HUES48 (cell line): ENCODE results near the gene S100A11.

Experiments
- H3K27ac ChIP-seq: one replicate; pipeline ENCODE4 v1.7.0; 2013; ENCODE audit warnings: low read depth, low read length, inconsistent platforms
- H3K27me3 ChIP-seq: 2 replicates; pipeline ENCODE4 v1.6.1; 2013; ENCODE audit warnings: mild to moderate bottlenecking, low read length; ENCODE audit not compliant: control insufficient read depth, insufficient read depth
- H3K36me3 ChIP-seq: 2 replicates; pipeline ENCODE4 v1.6.1; 2013; ENCODE audit warnings: low read length; ENCODE audit not compliant: control insufficient read depth, insufficient read depth
- H3K4me1 ChIP-seq: 2 replicates; pipeline ENCODE4 v1.6.1; 2013; ENCODE audit warnings: mild to moderate bottlenecking, low read length; ENCODE audit not compliant: control insufficient read depth, insufficient read depth
- H3K4me3 ChIP-seq: 2 replicates; pipeline ENCODE4 v1.5.1; 2013; ENCODE audit warnings: mild to moderate bottlenecking, low read depth, low read length
- H3K9ac ChIP-seq: 2 replicates; pipeline ENCODE4 v1.6.1; 2013; ENCODE audit warnings: mild to moderate bottlenecking, low read depth, low read length, moderate library complexity
- H3K9me3 ChIP-seq: 2 replicates; pipeline ENCODE4 v1.6.1; 2013; ENCODE audit warnings: low read length; ENCODE audit not compliant: control insufficient read depth, insufficient read depth

S100A11 gene

DNA sequence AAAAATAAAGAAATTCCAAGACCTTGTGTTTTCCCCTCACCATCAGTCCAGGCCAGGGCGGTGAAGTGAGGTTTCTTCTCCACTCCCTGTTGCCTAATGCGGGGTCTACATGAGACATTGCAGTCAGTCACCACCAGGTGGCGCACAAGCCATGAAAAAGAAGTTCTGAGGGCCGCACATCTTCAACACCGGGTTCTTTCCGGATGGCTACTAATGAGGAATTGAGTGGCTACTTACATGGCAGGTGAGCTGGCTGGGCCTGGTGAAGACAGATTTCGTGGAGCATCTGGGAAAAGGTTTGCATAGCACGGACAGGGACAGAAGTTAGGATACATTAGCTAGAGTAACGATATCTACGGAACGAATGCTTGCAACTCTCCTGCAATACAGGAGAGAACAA, 15.8 kb upstream of the S100A11 start:
- no peak overlapping the region for H3K4me3 ChIP-seq
- H3K27ac ChIP-seq: no peak overlapping the region

DNA sequence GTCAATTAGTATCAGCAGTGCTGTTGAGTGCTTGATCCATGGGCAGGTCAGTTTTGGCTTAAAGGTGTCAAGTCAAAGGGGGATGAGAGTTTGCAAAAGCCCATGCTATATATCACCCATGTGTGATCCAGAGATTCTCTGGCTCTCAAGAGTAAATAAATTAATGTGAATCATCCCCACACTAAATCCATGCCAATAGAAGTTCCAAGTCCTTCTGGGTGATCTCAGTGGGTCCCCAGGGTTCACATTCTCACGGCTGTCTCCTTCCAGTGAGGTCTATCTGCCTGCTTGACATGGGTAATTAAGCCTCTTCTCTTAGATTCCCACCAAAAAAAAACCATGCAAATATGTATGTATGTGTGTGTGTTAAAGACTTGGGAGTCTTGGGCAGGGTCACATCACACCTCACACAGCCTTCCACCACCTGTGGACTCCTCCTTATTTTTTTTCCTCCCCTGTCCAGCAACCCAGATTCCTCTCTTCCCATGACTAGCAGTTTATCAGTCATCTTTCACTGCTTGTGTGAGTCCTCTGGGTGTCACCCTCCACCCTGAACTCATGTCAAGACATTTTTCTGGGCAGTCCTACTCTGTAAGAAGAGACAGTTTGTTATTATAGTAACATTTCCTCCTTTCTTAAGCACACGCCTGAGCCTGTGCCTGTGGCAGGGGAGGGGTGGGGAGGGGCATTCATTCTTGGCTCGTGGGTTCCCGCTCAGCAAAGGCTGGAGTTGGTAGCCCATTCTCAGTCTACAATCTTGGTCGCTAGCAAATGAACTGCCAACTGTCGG, 14.3 kb upstream of the S100A11 start:
- no peak overlapping the region for H3K4me3 ChIP-seq
- no peak overlapping the region for H3K9ac ChIP-seq
- peaks cover 15% of the 10 kb centered on the region for H3K4me1 ChIP-seq
- H3K27me3 ChIP-seq: no peaks in the 10 kb centered on the region; the same call in 1 of the 2 replicates
- no peaks in the 10 kb centered on the region for H3K36me3 ChIP-seq
- H3K27ac ChIP-seq: no peak overlapping the region
- H3K9me3 ChIP-seq: no peaks in the 10 kb centered on the region

More for the DNA sequence above, 15.8 kb upstream of the S100A11 start:
- no peaks in the 10 kb centered on the region for H3K9me3 ChIP-seq
- peaks cover 10% of the 10 kb centered on the region for H3K4me1 ChIP-seq
- H3K9ac ChIP-seq: no peak overlapping the region
- H3K36me3 ChIP-seq: no peaks in the 10 kb centered on the region
- H3K27me3 ChIP-seq: no peaks in the 10 kb centered on the region; the same call in 1 of the 2 replicates

DNA sequence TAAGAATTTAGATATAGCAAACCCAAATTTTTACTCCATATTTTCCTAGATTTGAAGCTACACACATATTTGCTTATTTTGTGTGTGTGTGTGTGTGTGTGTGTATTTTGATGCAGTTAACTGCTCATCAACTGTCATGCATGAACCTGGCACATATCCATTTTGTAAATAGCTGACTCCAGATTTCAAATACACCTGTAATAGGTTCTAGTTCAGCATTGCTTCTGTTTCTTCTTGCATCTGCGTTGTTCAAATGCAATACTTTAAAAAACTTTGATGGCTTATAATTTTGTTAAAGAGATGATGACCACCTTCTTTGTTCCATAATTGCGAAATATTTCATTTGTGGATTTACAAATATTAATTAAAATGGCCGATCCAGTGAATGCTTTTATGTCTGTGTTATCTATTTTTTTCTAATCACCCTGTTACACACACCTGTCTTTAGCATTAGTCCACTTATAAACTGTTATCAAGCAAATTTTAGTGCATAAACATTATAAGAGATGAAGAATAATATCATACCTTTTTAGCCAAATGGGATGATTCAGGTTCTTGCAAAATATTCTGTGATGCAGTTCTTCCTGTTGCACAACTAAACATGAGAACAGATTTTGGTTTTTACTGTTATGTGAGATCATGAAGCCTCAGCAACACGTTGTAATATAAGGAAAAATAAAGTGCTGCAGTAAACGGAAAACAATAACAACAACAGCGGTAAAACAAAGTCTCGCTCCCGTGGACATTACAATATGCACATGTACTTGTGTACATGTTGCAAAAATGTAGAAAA, 12.7 kb upstream of the S100A11 start:
- Histone ChIP-seq H3K27me3 (no peaks in the 10 kb centered on the region), H3K4me1 (peaks cover 23% of the 10 kb centered on the region), H3K36me3 (no peaks in the 10 kb centered on the region), H3K9me3 (no peaks in the 10 kb centered on the region), H3K27ac (no peak overlapping the region), H3K4me3 (no peak overlapping the region), H3K9ac (no peak overlapping the region)

DNA sequence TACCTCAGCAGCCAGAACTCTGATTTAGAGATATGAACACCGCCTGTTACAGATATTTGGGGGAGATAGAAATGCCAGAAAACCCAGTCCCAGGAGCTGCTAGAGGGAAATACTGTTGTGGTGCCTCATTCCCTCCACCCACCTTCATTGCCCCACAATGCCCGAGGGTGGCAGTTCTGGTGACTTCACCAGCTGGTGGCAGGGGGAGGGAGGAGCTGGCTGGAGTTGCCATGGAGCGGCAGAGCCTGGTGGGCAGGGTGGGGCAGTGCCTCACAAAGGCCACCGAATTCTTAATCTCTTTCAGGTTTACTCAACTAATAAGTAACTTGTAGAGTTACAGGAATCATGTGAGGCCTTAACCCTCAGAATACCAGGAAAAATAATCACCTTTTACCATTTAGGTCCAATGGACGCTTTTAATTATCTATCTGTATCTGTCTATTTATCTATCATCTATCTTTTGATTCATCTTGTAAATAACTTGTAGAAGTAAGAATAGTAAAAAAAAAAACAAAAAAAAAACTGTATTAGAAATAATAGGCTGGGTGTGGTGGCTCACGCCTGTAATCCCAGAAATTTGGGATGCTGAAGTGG, 11.7 kb upstream of the S100A11 start:
- no peaks in the 10 kb centered on the region for H3K9me3 ChIP-seq
- H3K4me3 ChIP-seq: peak overlapping the region; percentile 27
- peak overlapping the region; percentile 92 for H3K27ac ChIP-seq
- H3K4me1 ChIP-seq: peaks cover 32% of the 10 kb centered on the region
- no peaks in the 10 kb centered on the region for H3K27me3 ChIP-seq
- peak overlapping the region; percentile 10 for H3K9ac ChIP-seq
- no peaks in the 10 kb centered on the region for H3K36me3 ChIP-seq

DNA sequence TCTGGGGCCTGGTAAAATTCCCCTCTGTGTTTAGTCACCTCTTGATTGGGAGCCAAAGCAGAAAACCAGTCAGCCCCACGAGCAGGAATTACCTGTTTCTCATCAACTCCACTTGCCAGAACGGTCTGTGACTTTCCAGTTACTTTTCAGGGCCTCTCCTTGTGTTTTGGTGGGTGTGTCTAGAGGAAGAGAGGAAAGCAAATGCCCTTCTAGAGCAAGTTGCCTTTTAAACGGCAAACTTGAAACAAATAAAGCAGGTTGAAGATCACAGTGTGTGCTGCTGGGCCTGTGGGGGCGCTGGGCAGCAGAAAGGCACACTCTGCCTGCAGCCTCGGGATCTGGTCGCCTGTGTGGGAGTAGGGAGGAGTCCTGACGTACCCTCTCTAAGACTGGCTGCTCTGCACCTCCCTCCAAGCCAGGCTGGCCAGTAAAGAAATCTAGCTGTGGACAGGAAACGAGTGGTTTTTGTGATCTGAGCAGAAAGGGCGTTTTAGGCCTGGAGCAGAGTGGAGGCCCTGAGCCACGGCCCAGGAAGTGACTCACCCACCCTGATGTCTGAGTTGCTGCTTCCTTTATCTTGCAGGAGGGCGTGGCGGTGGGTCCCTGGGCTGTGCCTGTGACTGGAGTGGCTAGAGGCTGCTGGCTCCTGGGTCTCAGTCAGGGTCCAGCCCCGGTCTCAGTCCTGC, 11.1 kb upstream of the S100A11 start:
- H3K36me3 ChIP-seq: no peaks in the 10 kb centered on the region
- H3K27me3 ChIP-seq: no peaks in the 10 kb centered on the region; the same call in 1 of the 2 replicates
- H3K9ac ChIP-seq: peak overlapping the region; percentile 10
- peak overlapping the region; percentile 92 for H3K27ac ChIP-seq
- peak overlapping the region; percentile 27 for H3K4me3 ChIP-seq
- H3K9me3 ChIP-seq: no peaks in the 10 kb centered on the region
- H3K4me1 ChIP-seq: peaks cover 35% of the 10 kb centered on the region

DNA sequence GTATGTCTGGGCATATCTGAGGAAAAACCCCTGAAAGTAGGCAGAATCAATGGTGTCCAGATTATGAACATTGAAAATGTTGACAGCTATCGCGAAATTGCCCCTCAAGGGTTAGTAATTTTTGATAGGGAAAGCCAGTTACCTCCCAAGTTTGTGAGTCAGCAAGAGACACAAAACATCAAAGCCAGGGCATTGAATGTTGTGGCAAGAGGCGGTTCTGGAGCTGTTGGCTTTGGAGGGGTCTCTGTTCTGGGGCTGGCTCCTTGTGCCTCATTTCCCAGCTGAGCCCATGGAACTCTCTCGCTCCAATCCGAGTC, 10.6 kb upstream of the S100A11 start:
- Histone ChIP-seq H3K27me3 (peaks cover 5% of the 10 kb centered on the region), H3K9me3 (no peaks in the 10 kb centered on the region), H3K4me3 (0 out of 2 replicates have a peak overlapping the region, but pooled peaks have one; percentile 1), H3K9ac (peak overlapping the region; percentile 10; the same call in 1 of the 2 replicates), H3K4me1 (peaks cover 35% of the 10 kb centered on the region), H3K27ac (peak overlapping the region; percentile 92), H3K36me3 (no peaks in the 10 kb centered on the region)

DNA sequence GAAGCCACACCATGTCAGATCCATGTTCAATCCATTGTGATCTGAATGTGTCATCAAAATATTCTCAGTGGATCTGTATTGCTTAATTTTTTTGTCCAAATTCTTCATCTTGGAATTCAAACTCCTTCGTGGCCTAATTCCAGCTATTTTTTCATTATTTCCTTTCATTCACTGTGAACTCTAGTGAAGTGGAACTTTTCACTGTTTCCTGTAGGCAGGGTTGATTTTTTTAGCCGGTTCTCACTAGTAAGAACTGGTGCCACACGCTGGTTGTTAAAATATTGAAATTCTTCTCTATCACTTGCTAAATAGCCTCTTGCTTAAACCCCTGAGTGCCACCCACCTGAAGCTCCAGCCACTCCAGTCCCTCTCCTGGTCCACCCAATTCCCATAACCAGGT, 7.6 kb upstream of the S100A11 start:
- Histone ChIP-seq H3K9me3 (no peaks in the 10 kb centered on the region), H3K27ac (peak overlapping the region; percentile 44), H3K4me3 (no peak overlapping the region), H3K9ac (no peak overlapping the region), H3K27me3 (peaks cover 33% of the 10 kb centered on the region), H3K4me1 (peaks cover 35% of the 10 kb centered on the region), H3K36me3 (no peaks in the 10 kb centered on the region)

DNA sequence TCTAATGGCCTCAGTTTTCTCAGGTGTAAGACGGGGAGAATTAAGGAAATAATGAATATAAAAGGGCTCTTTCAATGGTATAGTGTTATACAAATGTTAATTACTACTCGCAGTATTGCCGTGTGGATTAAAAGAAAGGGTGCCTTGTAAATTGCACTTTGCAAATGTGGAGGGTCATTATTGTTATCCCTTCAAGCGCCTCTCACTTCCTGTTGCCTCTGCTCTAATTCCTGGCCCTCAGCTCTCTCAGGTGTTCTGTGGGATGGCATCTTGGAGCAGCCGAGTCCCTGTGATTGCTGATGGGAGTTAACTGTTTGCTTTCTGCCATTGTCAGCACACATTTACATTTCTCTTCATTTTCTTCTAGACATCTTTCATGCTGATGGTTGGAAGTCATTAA, 7.1 kb upstream of the S100A11 start:
- 0 out of 2 replicates have a peak overlapping the region, but pooled peaks have one; percentile 25 for H3K4me3 ChIP-seq
- H3K9ac ChIP-seq: no peak overlapping the region
- peaks cover 35% of the 10 kb centered on the region for H3K4me1 ChIP-seq
- peaks cover 34% of the 10 kb centered on the region for H3K27me3 ChIP-seq
- H3K27ac ChIP-seq: peak overlapping the region; percentile 72
- no peaks in the 10 kb centered on the region for H3K9me3 ChIP-seq
- H3K36me3 ChIP-seq: no peaks in the 10 kb centered on the region

DNA sequence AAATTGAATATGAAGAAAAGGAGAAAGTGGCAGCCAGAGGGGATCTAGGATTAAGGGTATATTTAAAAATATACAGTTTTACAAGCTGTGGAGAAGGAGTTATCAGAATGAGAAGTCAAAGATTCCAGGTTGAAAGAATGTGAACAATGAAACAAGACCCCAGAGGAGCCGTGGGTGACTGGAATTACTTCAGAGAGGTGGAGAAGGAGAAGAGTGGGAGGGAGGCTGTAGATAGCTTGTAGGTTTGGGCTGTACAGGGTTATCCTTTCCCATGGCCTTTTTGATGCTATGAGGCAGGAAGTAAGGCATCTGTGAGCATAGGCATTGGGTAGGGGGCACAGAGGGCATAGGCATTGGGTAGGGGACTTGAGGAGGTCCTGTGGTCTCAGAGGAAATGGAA, 5.2 kb upstream of the S100A11 start:
- no peaks in the 10 kb centered on the region for H3K36me3 ChIP-seq
- no peak overlapping the region for H3K9ac ChIP-seq
- H3K27ac ChIP-seq: no peak overlapping the region
- no peaks in the 10 kb centered on the region for H3K9me3 ChIP-seq
- no peak overlapping the region for H3K4me3 ChIP-seq
- peaks cover 41% of the 10 kb centered on the region for H3K27me3 ChIP-seq
- H3K4me1 ChIP-seq: peaks cover 20% of the 10 kb centered on the region

DNA sequence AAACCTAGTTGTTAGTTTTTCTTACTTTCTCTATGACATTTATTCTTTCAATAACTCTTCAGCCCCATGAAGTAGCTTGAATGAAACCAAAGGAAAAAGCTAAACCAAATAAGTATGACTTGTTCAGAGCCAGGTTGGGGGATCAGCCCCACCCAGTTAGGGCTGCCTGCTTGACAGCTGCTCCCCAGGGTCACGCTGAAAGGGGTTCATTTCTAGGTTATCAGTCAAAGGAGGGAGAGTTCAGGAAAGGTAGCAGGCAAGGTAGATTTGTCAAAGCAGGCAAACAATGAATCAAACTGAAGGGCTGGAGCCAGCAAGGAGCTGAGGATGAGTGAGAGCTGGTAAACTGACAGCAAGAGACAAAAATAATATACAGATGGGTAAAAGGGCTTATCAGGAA, 3.1 kb upstream of the S100A11 start:
- no peaks in the 10 kb centered on the region for H3K36me3 ChIP-seq
- no peak overlapping the region for H3K9ac ChIP-seq
- H3K9me3 ChIP-seq: no peaks in the 10 kb centered on the region
- no peak overlapping the region for H3K27ac ChIP-seq
- peaks cover 52% of the 10 kb centered on the region for H3K27me3 ChIP-seq
- H3K4me1 ChIP-seq: peaks cover 25% of the 10 kb centered on the region
- no peak overlapping the region for H3K4me3 ChIP-seq
